ENCODE data around the gene DBX2.
"Not testable (repeated sequence)": the region's sequence is repeated elsewhere in the genome, so short reads cannot be mapped to it uniquely, and the experiment has no call there.

The DBX2 gene

GRCh38 chr12:45050751-45051571, at the start of gene DBX2:
Gene DBX2, minus strand, starts transcription at chr12:45051099. Its CDS starts 172 bp downstream, at chr12:45050927.
- peak; percentile 2 for DNase-seq

GRCh38 chr12:45098766-45099165, 47.9 kb upstream of the DBX2 start:
- DNase-seq: no peak

DNA sequence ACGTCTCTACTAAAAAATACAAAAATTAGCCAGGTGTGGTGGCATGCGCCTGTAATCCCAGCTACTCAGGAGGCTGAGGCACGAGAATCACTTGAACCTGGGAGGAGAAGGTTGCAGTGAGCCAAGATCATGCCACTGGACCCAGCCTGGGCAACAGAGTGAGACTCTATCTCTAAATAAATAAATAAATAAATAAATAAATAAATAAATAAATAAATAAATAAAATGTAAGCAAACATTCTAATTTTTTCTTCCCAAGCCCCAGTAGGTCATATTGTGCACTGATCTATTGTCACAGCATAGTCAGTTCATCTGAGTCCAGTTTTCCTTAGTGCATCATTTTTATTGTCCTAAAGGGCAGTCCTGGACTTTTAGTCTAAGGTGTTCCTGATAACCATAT, 44.5 kb upstream of the DBX2 start:
- DNase-seq: not testable (repeated sequence)

DNA sequence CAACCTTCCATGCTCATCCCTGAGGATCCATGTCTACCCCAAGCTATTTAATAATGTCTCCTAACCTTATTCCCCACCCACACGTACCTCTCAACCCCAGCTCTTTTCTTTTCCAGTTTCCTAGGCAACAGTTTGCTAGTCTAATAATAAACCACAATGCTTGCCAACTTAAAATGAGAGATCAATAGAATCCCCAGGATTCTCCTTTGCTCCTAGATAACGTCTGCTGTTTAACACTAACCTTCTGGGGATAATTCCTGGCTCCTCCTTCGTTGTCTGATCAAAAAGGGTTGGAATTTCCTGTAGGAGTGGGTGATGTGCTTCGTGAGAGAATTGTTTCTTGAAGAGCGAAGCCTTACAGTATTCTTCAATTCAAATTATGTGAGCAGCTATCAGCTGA, 42.2 kb upstream of the DBX2 start:
- DNase-seq: no peak

GRCh38 chr12:45089411-45090075, 38.6 kb upstream of the DBX2 start:
- no peak for DNase-seq

GRCh38 chr12:45088608-45089007, 37.7 kb upstream of the DBX2 start:
- DNase-seq: no peak

- DNase-seq: not testable (repeated sequence)
Measured at GRCh38 chr12:45084248-45084647, 33.3 kb upstream of the DBX2 start.

- no peak for DNase-seq
Measured at GRCh38 chr12:45077251-45077650, 26.4 kb upstream of the DBX2 start.

DNA sequence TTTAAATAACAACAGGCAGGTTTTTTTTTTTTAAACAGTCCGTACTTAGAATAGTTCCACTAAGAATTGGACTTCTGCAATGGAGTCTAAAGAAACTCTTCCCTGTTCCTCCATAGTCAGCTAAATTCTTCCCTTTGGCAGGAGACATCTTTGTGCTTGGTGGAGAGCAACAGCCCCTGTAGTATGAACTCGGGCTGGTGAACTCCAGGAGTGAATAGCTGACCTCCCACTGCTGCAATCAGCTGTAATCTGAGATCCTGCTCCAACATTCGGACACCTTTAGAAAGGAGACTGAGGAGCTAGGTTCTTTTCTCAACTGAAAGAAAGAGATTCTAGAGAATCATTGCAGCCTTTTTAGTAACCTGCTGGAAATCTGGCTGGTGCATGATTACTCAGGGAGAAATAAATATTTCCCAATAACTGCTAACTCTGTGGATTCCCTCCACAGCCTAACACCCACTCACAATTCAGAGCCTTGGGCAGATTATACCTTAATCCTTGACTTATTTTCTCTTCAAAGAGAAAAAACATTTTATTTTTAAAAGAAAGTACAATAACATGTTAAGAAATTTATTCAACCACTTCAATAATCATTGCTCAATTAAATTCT, 25.6 kb upstream of the DBX2 start:
- DNase-seq: no peak

DNA sequence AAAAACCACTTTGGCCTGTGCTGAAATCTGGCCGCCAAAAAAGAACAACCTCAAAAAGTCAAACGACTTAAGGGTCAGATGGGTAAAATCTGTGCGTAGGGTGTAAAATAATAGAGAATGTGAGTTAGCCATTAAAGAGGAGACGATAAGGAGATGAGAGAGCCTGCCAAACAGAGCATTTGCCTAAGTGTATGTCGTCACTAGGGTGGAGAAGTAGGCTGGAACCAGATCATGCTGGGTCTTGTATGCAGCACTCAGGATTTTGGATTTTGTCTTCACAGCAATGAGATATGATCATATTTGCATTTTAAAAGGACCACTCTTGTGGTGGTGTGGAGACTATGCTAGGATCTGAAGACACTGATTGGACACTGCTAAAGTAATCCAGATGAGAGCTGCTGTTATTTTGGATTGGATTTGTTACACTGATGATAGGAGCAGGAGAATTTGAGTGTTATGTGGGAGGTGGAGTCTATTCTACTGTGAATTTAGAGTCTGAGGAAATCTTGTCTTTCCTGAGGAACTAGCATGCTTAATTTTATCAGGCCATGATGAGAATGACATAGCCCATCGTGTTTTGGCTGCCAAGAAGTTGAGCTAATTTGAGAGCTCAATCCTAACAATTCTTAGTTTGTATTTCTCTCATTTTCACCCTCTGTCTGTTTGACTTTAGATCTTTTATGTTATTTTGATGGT, 24.8 kb upstream of the DBX2 start:
- no peak for DNase-seq

GRCh38 chr12:45065125-45065626, 14.3 kb upstream of the DBX2 start:
- no peak for DNase-seq

DNA sequence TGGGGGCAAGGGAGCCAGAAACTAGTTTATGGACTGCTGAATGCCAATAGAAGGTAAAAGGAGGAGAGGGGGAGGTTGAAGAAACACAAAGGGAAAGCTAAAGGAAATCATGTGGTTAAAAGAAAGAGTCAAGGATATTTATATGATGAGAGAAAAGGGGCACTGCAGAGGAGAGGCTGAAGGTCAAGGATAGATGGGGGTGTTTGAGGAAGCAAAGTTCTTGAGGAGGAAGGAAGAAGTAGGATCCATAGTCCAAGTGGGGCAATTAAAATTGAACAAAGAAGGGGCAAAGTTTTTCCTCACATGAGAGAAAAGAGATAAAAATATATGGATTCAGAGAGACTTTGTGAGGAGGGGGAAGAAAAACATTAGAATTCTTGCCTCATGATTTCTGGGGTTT, 10.1 kb upstream of the DBX2 start:
- no peak for DNase-seq

- peak; percentile 2 for DNase-seq
Measured at GRCh38 chr12:45051572-45052125, 750 bp upstream of the DBX2 start.

GRCh38 chr12:45049912-45050750, 768 bp downstream of the DBX2 start:
- no peak for DNase-seq

DNA sequence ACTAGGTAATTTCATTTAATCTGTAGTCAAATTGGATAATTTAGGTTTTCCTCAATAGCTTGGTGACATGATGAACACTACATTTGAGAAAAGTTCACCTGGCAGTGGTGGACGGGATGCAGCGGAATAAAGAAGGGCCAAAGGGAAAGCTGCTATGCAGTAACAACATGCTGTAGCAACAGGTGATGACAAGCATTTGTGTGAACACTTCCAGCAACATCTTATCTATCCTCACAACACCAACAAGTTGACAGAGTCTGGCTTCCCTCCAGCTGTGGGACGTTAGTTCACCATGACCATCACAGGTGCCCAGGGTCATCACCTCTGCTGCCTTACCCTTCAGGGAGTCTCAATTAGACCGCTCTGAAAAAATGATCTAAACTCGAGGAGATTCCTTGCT, 8.3 kb downstream of the DBX2 start:
- DNase-seq: no peak

DNA sequence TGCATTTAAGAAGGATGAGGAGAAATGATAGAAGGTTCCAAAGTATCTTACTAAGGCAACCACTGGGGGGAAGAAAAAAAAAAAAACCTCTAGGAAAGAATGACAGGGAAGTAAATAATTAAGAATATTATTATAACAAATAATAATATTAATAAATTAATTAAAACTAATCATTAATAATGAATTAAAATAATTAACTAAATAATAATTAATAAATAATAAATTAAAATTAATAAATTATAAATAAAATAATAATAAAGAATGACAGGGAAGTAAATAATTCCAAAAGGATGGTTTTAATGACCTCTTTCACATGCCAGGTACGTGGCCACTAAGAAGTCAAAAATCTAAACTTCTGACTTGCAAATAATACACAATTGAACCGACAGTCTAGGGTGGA, 9.9 kb downstream of the DBX2 start:
- DNase-seq: no peak

DNA sequence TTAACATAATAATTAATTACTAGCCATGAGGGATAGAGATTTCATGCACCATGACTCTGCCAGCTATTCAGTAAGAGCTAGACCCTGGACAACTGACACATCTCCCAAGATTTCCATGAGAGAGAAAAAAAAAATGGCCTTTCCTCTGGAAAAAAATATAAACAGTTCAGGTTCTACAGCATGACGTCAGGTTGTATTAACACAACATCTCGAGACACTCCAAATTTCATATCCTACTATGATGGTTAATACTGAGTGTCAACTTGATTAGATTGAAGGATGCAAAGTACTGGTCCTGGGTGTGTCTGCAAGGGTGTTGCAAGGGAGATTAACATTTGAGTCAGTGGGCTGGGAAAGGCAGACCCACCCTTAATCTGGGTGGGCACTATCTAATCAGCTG, 11.1 kb downstream of the DBX2 start:
- DNase-seq: no peak

- DNase-seq: no peak
Measured at GRCh38 chr12:45034861-45035265, 16.0 kb downstream of the DBX2 start.

DNA sequence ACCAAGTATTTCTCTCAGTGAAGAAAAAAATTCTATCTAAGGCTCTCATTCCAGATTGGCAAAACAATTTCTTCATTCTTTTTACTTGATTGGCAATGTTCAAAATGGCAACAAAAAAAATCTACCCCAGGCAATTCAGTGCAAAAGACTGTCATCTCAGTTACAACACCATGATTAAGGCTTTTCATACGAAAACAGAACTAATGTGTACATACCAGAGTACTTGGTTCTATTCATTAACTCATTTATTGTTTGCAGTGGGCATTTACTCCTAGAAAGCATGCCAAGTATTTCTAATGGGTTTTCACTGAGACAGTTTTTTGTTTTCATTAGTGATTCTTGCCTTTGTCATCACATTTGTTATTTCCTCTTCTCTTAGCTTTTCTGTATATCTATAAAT, 33.0 kb downstream of the DBX2 start:
- DNase-seq: no peak

DNA sequence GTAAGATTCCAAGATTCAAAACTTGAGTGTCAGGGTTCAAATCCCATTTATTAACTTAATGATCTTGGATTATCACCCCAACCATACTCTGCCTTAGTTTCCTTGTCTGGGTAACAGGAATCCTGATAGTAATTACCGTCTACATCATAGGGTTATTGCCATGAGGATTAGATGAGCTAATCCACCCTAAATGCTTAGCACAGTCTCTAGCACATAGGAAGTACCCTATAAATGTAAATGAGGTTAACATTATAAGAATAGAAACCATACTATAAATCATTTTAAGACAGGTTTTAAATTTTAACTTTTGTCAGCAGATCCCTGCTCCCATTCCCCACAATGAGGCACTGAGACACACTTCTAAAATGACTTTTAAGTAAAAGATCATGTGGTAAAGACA, 36.5 kb downstream of the DBX2 start:
- no peak for DNase-seq

GRCh38 chr12:45012749-45013148, 38.1 kb downstream of the DBX2 start:
- DNase-seq: no peak

- no peak for DNase-seq
Measured at GRCh38 chr12:45010059-45010458, 40.8 kb downstream of the DBX2 start.
